HG02571 (cell line): ENCODE data around the gene IL20RA.
A peak's percentile ranks its signal among the peaks of the same experiment; 100 is the strongest.

Experiments
- ATAC-seq: cut with Tn5 transposase; IDR thresholded peaks from one replicate; pipeline ENCODE4 v1.9.1; 2021; ENCODE audit warnings: mild to moderate bottlenecking, moderate library complexity; ENCODE audit not compliant: unreplicated experiment

The IL20RA gene

GRCh38 chr6:137046871-137047412 is 2.2 kb upstream of the IL20RA start:
- ATAC-seq: no peak

DNA sequence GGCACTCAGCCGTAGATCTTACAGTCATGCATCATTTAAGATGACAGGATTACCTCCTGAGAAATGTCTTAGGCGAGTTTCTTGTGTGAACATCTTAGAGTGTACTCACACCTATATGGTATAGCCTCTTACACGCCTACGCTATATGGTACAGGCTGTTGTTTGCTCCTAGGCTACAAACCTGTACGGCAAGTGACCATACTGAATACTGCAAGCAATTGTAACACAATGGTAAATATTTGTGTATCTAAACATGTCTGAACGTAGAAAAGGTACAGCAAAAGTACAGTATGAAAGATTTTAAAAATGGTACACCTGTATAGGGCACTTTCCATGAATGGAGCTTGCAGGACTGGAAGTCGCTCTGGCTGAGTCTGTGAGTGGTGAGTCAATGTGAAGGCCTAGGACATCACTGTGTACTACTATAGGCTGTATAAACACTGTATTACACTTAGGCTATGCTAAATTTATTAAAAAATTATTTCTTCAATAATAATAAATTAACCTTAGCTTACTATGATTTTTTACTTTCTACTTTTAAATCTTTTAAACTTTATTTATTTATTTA is 541 bp upstream of the IL20RA start:
- ATAC-seq: no peak

DNA sequence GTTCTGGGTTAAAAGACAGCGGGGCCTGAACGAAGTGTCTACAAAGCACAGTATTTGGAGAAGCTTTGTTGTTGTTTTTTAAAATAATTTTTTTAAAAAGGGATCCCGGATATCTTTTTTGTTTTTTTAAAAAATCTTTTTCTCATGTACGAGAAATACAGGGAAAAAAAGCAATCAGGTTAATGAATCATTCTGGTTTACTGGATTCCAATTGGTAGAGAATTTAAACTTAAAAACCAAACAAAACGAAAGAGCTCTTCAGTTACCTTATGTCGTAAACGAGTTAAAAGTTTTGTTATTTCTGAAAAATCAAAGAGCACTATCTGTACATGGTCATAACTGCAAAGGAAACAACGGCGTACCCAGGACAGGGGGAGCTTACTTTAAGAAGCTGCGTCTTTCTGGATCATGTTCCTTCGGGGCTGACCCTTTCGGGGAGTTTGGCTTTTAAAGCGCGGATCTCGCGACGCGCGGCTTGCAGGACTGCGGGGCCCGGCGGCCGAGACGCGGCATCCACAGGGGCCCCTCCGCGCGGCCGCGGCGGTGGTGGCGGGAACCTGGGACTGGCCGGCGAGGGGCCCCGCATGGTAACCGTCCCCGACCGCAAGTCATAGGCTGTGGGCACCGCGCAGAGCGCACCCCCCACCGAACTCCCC is 927 bp downstream of the IL20RA start:
- ATAC-seq: no peak

DNA sequence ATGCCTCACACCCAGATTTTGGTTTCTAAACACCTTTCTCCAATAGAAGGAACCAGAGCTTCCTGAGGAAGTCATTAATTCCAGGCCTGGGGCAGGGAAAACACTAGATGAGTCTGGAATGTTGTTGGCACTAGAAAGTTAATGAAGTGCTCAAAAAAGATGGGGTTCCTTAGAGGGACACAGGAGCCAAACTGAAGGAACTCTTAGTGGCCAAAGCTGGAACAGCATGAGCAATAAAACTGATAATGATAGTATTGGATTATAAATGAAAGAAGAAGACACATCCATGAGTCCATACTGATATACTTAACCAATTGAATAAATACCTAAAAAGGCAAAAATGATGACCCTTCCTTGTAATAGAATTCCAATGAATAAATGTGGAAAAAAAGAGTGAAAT is 4.4 kb downstream of the IL20RA start:
- ATAC-seq: no peak

DNA sequence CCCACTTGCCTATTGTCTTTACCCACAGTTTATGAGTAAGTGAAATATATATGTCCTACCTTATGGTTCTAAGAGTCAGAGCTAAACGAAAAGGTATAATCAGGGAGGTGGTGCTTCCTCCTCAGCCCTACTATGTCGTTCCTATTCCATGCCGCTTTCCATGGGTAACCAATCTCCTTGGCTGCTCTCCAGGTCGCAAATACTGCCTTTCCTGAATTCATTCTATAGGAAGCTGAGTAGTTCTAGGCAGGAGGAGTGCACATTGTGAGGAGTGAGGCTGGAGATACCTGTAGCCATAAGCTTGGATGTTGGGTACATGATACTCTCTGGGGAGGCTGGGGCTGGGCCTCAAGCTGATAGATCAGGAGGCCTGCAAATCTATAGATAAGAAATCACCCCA is 5.8 kb downstream of the IL20RA start:
- ATAC-seq: no peak

DNA sequence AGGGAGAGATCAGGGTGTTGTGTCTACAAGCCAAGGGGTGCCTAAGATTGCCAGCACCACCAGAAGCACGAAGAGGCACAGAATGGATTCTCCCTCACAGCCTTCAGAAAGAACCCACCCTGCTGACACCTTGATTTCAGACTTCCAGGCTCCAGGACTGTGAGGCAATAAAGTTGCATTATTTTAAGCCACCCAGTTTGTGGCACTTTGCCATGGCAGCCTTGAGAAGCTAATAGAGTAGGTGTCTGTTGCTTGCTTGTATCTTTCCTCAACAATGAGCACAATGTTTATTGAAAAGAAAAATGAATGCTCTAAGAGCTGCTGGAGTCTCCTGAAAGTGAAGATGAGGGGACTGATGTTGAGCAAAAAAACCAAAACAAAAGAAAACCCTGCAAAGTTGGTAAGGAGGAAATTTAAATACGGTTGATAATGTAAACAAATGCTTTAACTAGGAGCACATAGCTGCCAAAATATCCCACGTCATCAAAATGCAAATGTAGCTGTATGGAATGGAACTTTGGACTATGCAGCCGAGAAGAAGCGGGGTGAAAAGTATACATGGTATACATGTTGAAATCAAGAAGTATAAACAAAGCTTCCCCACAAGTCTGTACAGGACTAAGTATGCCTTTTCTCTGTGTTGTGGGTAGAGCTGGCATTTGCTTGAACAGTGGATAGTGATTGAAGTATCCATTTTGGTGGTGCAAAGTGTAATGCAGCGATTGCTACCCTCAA is 8.0 kb downstream of the IL20RA start:
- ATAC-seq: no peak

DNA sequence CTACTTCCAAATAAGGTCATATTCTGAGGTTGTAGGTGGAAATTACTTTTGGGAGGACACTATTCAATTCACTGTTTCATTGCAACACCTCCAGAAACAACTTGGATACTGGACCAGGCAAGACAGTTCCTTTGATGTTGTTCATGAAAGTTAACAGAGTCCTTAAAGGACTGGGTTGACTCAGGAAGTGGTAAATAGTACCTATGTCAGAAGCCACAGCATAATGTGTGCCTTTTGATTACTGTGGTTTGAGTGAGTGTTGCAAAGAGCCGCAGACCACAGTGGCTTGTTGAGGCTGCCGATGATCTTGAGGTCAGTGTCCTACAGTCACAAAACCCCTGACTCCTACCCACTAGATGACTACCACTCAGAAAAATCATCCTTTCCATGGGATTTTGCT is 10.9 kb downstream of the IL20RA start:
- peak; percentile 76 for ATAC-seq

- ATAC-seq: no peak
Observed at GRCh38 chr6:137031122-137031521, 13.6 kb downstream of the IL20RA start.

DNA sequence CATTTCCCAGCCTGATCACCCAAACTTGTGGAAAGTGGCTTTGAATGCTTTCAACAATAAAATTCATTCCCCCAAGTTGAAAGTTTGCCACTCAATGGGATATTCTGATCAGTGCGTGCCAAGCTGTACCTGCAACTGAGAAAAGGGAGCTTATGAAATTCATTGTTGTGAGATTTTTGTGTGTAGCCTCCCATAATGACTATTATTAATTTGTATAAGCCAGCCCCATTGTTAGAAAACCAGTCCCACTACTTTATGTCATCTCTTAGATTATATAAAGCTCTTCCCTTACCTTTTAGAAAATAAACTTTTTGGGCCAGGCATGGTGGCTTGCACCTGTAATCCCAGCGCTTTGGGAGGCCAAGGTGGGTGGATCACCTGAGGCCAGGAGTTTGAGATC is 15.9 kb downstream of the IL20RA start:
- no peak for ATAC-seq

DNA sequence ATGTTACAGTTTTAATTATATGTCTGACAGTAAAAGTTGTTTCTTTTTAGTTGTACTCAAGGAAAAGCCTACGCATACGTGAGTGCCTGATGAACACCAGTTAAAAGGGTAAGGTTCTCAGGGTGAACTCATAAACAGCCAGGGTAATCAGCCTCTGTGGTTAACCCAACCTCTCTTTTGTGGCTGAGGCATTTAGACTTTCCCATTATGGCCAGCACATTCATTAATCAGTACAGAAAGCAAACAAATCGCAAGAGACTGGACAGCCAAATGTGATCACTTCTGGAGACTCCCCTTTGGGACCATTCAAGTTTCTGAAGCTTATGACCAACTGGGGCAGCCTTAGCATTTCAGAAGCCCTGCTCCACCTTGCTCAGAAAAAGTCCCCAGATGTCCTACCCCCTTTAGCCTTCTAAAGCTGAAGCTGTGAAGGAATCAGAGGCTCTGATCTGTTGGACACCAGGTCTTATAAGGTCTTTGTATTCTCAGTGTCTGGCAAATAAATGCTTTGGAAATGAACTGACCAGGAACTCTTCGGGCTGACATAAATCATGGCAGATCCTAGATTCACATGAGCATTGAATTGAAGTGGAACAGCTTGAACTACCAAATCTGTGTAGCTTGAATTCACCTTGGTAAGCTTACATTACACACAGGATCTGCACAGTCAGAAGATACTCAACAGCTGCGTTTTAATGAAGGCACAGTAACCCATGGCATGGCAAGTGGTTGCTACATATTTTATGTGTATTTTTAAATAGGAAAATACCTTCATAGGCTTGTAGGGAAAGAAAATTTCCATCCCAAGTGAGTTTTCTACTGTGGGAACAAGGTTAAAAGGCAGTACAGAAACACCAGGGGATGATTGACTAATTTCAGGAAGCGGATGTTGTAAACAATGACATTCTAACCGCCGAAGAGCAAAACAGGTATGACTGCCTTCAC is 18.7 kb downstream of the IL20RA start:
- no peak for ATAC-seq

GRCh38 chr6:137024237-137024990 is 20.4 kb downstream of the IL20RA start:
- no peak for ATAC-seq

DNA sequence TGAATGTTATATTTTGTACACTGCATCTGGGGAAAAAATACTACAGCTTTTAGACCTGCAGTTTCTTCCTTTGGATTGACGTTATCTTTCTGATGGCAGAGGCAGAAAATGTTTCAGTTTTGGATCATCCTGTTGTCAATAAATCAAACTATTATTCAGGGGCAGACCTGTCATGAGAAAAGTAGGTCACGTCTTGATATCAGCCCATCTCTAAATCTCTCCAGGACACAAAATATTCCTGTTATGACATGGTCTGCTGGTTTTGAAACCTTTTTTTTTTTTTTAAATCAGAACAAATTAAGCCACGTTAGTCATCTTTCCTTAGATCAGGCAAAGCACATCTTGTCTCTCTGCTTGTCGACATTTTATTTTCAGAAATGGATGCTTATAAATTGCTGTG is 24.0 kb downstream of the IL20RA start:
- ATAC-seq: no peak

DNA sequence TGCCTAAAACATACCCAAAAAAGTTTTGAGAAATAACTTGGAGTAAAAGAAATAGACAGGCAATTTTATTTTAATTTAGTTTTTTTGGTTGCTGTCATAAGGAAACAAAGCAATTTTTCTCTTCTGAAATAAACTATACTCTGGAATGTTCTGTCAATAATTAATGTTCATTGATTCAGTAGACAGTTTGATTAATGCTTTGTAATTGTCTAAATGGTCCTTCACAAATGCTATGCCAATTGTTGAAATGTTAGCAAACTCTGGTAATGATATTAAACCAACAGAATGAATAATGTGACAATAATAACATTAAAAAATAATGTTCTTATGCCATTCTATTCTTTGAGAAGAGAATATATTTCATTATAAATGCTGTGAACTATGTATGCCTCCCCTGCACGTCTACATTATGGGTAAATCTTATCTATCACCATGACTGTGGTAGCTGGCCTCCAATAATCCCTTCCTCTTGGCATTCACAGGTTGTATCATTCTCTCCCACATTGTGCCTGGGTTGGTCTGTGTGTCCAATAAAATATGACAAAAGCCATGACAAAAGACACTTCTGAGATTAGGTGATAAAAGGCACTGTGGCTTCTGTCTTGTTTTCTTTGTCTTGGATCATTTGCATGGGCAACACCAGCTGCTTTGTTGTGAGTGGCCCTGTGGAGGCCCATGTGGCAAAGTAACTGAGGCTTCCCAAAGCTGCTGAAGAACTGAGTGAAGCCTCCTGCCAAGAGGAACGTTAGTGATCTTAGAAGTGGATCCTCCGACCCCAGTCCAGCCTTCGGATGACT is 25.1 kb downstream of the IL20RA start:
- ATAC-seq: no peak

- ATAC-seq: no peak
Observed at GRCh38 chr6:137017081-137017480, 27.7 kb downstream of the IL20RA start.

GRCh38 chr6:137016356-137016755 is 28.4 kb downstream of the IL20RA start:
- ATAC-seq: no peak

DNA sequence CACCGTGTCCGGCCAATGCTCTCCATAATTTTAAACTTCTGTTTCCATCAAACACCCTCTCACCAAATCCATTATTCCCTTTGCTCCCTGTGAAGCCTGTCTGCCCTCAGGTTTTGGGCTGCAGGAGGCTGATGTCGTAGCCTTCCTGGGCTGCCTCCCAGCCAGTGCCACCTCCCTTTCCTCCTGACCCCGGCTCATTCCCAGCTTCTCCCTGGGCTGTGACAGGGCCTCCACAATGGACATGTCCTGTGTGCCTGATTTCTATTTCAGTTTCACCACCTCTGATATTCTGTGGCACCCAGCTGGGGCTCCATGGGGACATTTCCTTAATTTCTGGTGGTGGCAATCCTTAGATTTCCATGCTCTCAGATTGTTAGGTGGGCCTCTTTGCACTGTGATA is 28.8 kb downstream of the IL20RA start:
- ATAC-seq: no peak

DNA sequence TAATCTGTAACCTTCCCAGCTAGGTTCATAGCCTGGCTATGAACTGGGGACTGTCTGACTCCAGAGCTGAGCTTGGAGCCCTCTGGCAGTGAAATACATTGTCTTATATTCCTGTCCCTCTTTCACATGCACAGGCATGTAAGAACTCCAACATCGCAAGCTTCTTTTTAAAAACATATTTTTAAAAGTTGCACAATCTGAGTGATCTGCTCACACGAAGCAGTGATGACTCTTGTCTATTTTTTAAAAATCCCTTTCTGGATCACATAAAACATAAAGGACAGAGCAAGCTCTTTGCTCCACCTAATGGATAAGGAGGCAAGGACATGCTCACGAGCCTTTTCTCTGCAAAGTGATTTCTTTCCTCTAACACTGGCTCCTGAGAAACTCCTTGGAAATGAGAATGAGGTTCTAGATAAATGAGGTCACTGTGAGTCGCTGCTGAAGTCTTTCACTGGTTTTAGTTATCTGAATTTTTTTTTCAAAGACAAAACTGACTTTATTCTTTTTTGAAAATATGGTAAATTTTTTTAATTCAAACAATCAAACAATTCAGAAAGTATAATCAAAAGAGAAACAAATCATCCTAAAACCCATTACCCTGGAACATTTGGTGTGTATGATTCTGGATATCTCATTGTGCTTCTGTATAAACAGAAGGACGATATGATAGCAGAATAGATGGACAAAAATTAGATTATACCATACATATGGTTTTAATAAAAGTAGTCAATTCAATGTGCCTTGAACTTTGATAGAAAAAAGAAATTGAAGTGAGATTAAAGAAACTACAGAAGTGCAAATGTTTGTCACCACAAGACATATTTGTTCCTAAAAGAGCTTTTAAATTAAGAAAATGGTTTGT is 30.8 kb downstream of the IL20RA start:
- no peak for ATAC-seq

DNA sequence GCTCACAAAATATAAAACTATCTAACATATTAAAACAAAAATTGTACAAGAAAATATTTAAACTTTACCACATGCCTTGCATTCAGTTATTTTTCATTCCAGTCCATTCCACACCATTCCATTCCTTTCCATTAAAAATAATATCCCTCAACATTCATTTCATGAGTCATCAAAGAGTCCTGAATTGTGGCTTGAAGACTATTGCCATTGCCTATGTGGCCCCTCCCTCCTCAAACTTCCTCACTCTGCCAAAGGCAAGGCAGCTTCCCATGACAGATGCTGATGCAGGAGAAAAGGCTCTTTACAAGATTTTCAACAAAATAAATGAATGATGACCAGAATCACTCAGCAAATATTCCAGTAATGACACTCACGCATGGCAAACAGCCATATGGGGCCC is 31.7 kb downstream of the IL20RA start:
- no peak for ATAC-seq

- no peak for ATAC-seq
Observed at GRCh38 chr6:137011406-137011805, 33.4 kb downstream of the IL20RA start.
